PC-3 (cell line): Measurements from ENCODE around the gene ABCD3. TPM values are rescaled to one million over a fixed set of nuclear protein-coding genes. Genes with fewer than 3 reads are reported as not detected.
A peak's percentile ranks its signal among the peaks of the same experiment; 100 is the strongest.
"Not testable (repeated sequence)": the region's sequence is repeated elsewhere in the genome, so short reads cannot be mapped to it uniquely, and the experiment has no call there.

Experiments used
- ATAC-seq: fragments of 200-7000 bp; cut with Tn5 transposase; 2 replicates; pipeline ENCODE4 v1.9.1; 2020; ENCODE audit warnings: mild to moderate bottlenecking, moderate library complexity
- BruUV-seq: library from RNA; stranded (reverse); fragments of 400-500 nt; replicated peaks from 2 replicates; lab custom pipeline; 2021; lab: Mats Ljungman, UMichigan
- CTCF ChIA-PET: fragments of 300-600 bp; sonication (Branson Sonifier 250); formaldehyde crosslinking; loops from one replicate; lab custom pipeline; 2022; ENCODE audit warnings: antibody characterized with exemption; lab: Charles Lee
- POLR2A ChIA-PET: fragments of 300-600 bp; sonication (Branson Sonifier 250); formaldehyde crosslinking; loops from one replicate; lab custom pipeline; 2022; ENCODE audit warnings: antibody characterized with exemption; ENCODE audit not compliant: unreplicated experiment; lab: Charles Lee
- DNase-seq: peaks from one replicate; pipeline ENCODE4 v3.0.0-alpha.2; 2015
- H2AFZ ChIP-seq: fragments of 300-600 bp; sonication (generic); 2 replicates; pipeline ENCODE4 v1.6.0; 2016; ENCODE audit warnings: antibody characterized with exemption, low read length
- H3F3A ChIP-seq: fragments of 300-600 bp; sonication (generic); one replicate; pipeline ENCODE4 v1.6.0; 2017; ENCODE audit warnings: antibody characterized with exemption, low read length, control low read depth, mild to moderate bottlenecking; ENCODE audit not compliant: unreplicated experiment
- H3K27ac ChIP-seq: fragments of 300-600 bp; sonication (generic); 2 replicates; pipeline ENCODE4 v1.5.1; 2016; ENCODE audit warnings: mild to moderate bottlenecking, low read length
- H3K27me3 ChIP-seq: fragments of 300-600 bp; sonication (generic); 2 replicates; pipeline ENCODE4 v1.6.1; 2016; ENCODE audit warnings: low read length, mixed read lengths
- H3K36me3 ChIP-seq: fragments of 300-600 bp; sonication (generic); 2 replicates; pipeline ENCODE4 v1.6.1; 2016; ENCODE audit warnings: low read depth, mixed run types, low read length, mixed read lengths
- H3K4me1 ChIP-seq: fragments of 300-600 bp; sonication (generic); 2 replicates; pipeline ENCODE4 v1.5.1; 2016; ENCODE audit warnings: low read length; ENCODE audit not compliant: insufficient read depth
- H3K4me2 ChIP-seq: fragments of 300-600 bp; sonication (generic); 2 replicates; pipeline ENCODE4 v1.6.0; 2016; ENCODE audit warnings: low read length
- H3K4me3 ChIP-seq: fragments of 300-600 bp; sonication (generic); 2 replicates; pipeline ENCODE4 v1.5.1; 2016; ENCODE audit warnings: mild to moderate bottlenecking, low read length, mixed read lengths
- H3K79me2 ChIP-seq: fragments of 300-600 bp; sonication (generic); 2 replicates; pipeline ENCODE4 v1.6.1; 2017; ENCODE audit warnings: low read length, mixed read lengths
- H3K9ac ChIP-seq: fragments of 300-600 bp; sonication (generic); 2 replicates; pipeline ENCODE4 v1.6.0; 2016; ENCODE audit warnings: mild to moderate bottlenecking, low read length
- H3K9me2 ChIP-seq: fragments of 300-600 bp; sonication (generic); replicated peaks from 2 replicates; pipeline ENCODE4 v1.6.1; 2016; ENCODE audit warnings: mixed run types, low read length, mixed read lengths
- H3K9me3 ChIP-seq: fragments of 300-600 bp; sonication (generic); 2 replicates; pipeline ENCODE4 v1.6.1; 2016; ENCODE audit warnings: low read length, mixed read lengths
- H4K20me1 ChIP-seq: fragments of 300-600 bp; sonication (generic); 2 replicates; pipeline ENCODE4 v1.6.1; 2016; ENCODE audit warnings: low read length, mixed read lengths
- CTCF ChIP-seq: fragments of 300-600 bp; sonication (generic); conservative IDR thresholded peaks from 2 replicates; pipeline ENCODE4 v1.5.1; 2017; ENCODE audit warnings: antibody characterized with exemption, low read depth, mild to moderate bottlenecking, low read length
- intact Hi-C: fragments of 100-400 bp; cut with micrococcal nuclease; formaldehyde crosslinking; loops from 2 replicates; pipeline ENCODE4 v1.9.0; 2023
- total RNA-seq: library from RNA; depleted of rRNA; stranded (reverse); fragments of >200 nt; gene quantifications from 2 replicates; pipeline ENCODE4 v1.2.3, GENCODE V29; 2014; rRNA removed

ABCD3 gene
- total RNA-seq, 1 experiment from 2014 or later, result 36.3 TPM

GRCh38 chr1:94565901-94566300, 147.7 kb downstream of the ABCD3 start:
- Histone ChIP-seq H3K9me3 (no peaks in the 10 kb centered on the region), H3K4me1 (peaks cover 13% of the 10 kb centered on the region), H3K27me3 (no peaks in the 10 kb centered on the region), H3K79me2 (no peaks in the 10 kb centered on the region), H3K36me3 (no peaks in the 10 kb centered on the region), H3K4me3 (no peak overlapping the region), H3K9me2 (no peaks in the 10 kb centered on the region), H3K4me2 (no peak overlapping the region), H3K27ac (no peak overlapping the region), H4K20me1 (no peaks in the 10 kb centered on the region), H3F3A (no peaks in the 10 kb centered on the region), H2AFZ (no peak overlapping the region), H3K9ac (no peak overlapping the region)
- ATAC-seq (no peak), DNase-seq (no peak)
- BruUV-seq, result no TSS peak
- no peak for TF ChIP-seq CTCF
- POLR2A ChIA-PET, result no interaction called here
- intact Hi-C loops, result no loop called here
- CTCF ChIA-PET, result no interaction called here

GRCh38 chr1:94566436-94566835, 148.2 kb downstream of the ABCD3 start:
- H3K9me3 ChIP-seq, H3K36me3 ChIP-seq, H3K9ac ChIP-seq, H3F3A ChIP-seq, CTCF ChIA-PET, H4K20me1 ChIP-seq, H3K4me3 ChIP-seq, H3K79me2 ChIP-seq, intact Hi-C loops, H3K9me2 ChIP-seq, POLR2A ChIA-PET, H3K27me3 ChIP-seq, BruUV-seq, H3K27ac ChIP-seq: not testable (repeated sequence)
- ATAC-seq (peak; percentile 72), DNase-seq (peak; percentile 66)
- peak overlapping the region; percentile 50; the same call in 1 of the 2 replicates for H2AFZ ChIP-seq
- H3K4me2 ChIP-seq, result 0 out of 2 replicates have a peak overlapping the region, but pooled peaks have one; percentile 46
- H3K4me1 ChIP-seq, result peaks cover 13% of the 10 kb centered on the region

- H3K4me1 ChIP-seq, H3K9me3 ChIP-seq, CTCF ChIA-PET, POLR2A ChIA-PET, H2AFZ ChIP-seq, H3K4me3 ChIP-seq, H3K79me2 ChIP-seq, BruUV-seq, H3K27ac ChIP-seq, H3K4me2 ChIP-seq, ATAC-seq, H3K27me3 ChIP-seq, H4K20me1 ChIP-seq, H3K36me3 ChIP-seq, H3F3A ChIP-seq, H3K9me2 ChIP-seq, DNase-seq, intact Hi-C loops, H3K9ac ChIP-seq: not testable (repeated sequence)
Observed at GRCh38 chr1:94567975-94568607, 149.9 kb downstream of the ABCD3 start.

Other genes starting within 250 kb of the ABCD3 start
- gene ARHGAP29, start 180.8 kb upstream of the ABCD3 start, total RNA-seq, result 161 and 166 TPM in 2 replicates
- gene F3, start 123.4 kb downstream of the ABCD3 start, total RNA-seq, result 8.0 and 8.5 TPM in 2 replicates